Measurements from ENCODE around the gene ATP5PF. TPM values are rescaled to one million over a fixed set of nuclear protein-coding genes. Genes with fewer than 3 reads are reported as not detected.

Gene ATP5PF
- total RNA-seq, 4 donors from 2014 or later, result 41.2 to 113 (median 51.7) TPM

DNA sequence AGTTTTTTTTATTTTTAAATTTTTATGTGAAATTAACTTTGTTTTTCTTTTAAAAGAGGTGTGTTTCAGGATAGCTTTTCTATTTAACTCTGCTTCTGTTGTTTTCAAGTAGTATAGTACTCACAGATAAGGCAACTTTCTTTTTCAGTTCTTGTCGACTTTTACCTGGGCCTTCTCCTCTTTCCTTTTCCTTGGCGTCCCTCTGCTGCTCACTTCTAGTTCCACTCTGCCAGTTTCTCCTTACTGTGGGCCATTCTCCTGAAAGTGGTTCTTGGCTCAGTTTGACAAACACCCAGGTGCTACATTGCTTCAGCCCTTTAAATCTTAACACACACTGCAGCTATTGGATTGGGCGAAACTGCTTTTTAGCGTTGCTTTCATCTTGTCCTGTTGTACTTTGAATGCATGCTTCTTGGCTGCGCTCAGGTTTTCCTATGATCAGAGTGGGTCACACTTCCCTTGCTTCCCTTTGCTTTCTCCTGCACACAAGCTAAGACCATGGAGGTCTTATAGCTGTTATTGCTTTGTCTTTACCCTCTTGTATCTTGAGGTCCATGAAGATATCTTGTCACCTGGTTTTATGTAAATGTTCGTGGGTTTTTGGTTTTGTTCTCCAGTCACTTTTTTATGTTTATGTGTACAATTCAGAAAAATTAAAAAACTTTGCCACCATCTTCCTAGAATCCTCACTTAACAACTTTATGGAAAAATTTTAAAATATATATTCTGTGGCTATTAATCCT, 21.7 kb upstream of the ATP5PF start:
- Histone ChIP-seq H3K27ac (peak overlapping the region in 1 of 4 donors; percentile 21), H3K36me3 (peaks cover 0 to 75% (median 15%) of the 10 kb centered on the region in 3 donors), H3K4me3 (no peak overlapping the region), H3K27me3 (no peaks in the 10 kb centered on the region), H3K9me3 (no peaks in the 10 kb centered on the region), H3K4me1 (peaks cover 0 to 7% (median 0%) of the 10 kb centered on the region in 4 donors)
- 75 to 89% methylated on average over 6 of the region's 6 CpGs for WGBS, 2 donors
- TF ChIP-seq CTCF (IDR thresholded peaks at IDR 0.05) (no peak), EP300 (IDR thresholded peaks at IDR 0.05) (no peak), POLR2A (IDR thresholded peaks at IDR 0.05) (no peak)
- DNase-seq (ENCODE audit: low spot score in 2 of 2), result no peak

GRCh38 chr21:25752416-25752815, 17.7 kb upstream of the ATP5PF start:
- no peak overlapping the region for H3K4me3 ChIP-seq
- no peak for DNase-seq (ENCODE audit: low spot score in 2 of 2)
- H3K36me3 ChIP-seq, result peaks cover 0 to 66% (median 3%) of the 10 kb centered on the region in 3 donors
- H3K9me3 ChIP-seq, result no peaks in the 10 kb centered on the region
- H3K4me1 ChIP-seq, result peaks cover 0 to 4% (median 0%) of the 10 kb centered on the region in 4 donors
- no peaks in the 10 kb centered on the region for H3K27me3 ChIP-seq
- TF ChIP-seq EP300 (IDR thresholded peaks at IDR 0.05), result no peak
- TF ChIP-seq POLR2A (IDR thresholded peaks at IDR 0.05), result no peak
- no peak for TF ChIP-seq CTCF (IDR thresholded peaks at IDR 0.05)
- 94 to 100% methylated on average over 1 of the region's 1 CpG for WGBS, 2 donors
- no peak overlapping the region for H3K27ac ChIP-seq

GRCh38 chr21:25750085-25750484, 15.4 kb upstream of the ATP5PF start:
- Histone ChIP-seq H3K27me3 (no peaks in the 10 kb centered on the region), H3K27ac (no peak overlapping the region), H3K4me3 (no peak overlapping the region), H3K4me1 (no peaks in the 10 kb centered on the region), H3K9me3 (no peaks in the 10 kb centered on the region), H3K36me3 (peaks cover 0 to 73% (median 3%) of the 10 kb centered on the region in 3 donors)
- TF ChIP-seq POLR2A (IDR thresholded peaks at IDR 0.05) (no peak), EP300 (IDR thresholded peaks at IDR 0.05) (no peak), CTCF (IDR thresholded peaks at IDR 0.05) (no peak)
- no peak for DNase-seq (ENCODE audit: low spot score in 2 of 2)
- 77 to 82% methylated on average over 6 of the region's 6 CpGs for WGBS, 2 donors

DNA sequence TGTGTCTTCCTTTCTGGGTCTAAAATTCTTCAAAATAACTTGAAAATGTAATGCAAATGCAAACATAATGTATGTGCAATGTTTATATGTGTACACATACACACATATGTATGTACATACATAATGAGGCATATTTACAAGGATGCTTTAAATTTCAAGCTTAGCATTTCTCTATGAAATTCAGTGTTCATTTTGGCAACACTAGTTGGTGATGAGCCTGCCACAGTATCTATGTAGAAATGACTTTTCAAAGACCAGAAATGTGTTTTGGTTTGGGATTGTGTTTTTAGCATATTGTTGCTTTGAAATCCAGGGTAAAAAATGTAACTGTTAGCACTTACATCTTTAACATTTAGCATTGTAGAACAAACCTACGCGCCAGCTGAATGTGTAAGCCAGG, 10.2 kb upstream of the ATP5PF start:
- peaks cover 0 to 3% (median 0%) of the 10 kb centered on the region in 4 donors for H3K4me1 ChIP-seq
- 96 to 99% methylated on average over 2 of the region's 2 CpGs for WGBS, 2 donors
- no peaks in the 10 kb centered on the region for H3K9me3 ChIP-seq
- TF ChIP-seq EP300 (IDR thresholded peaks at IDR 0.05), result no peak
- no peak for TF ChIP-seq POLR2A (IDR thresholded peaks at IDR 0.05)
- no peak for TF ChIP-seq CTCF (IDR thresholded peaks at IDR 0.05)
- no peak overlapping the region for H3K4me3 ChIP-seq
- no peak overlapping the region for H3K27ac ChIP-seq
- H3K36me3 ChIP-seq, result peaks cover 0 to 45% (median 0%) of the 10 kb centered on the region in 3 donors
- no peaks in the 10 kb centered on the region for H3K27me3 ChIP-seq
- DNase-seq (ENCODE audit: low spot score in 2 of 2), result no peak

DNA sequence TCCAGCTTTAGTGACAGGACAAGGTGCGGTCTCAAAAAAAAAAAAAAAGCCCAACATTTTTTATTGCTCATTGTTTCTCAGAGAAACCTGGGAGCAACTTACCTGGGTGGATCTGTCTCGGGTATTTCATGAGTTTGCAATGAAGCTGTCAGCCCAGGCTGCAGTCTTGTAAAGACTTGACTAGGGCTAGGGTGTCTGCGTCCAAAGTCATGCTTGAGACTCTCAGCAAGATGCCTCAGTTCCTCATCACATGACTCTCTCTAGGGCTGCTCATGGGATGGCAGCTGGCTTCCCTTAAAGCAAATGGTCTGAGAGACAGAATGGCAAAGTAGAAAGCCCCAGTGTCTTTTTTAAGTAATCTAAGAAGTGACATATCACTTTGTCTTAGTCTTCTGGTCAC, 8.2 kb upstream of the ATP5PF start:
- no peak for DNase-seq (ENCODE audit: low spot score in 2 of 2)
- H3K4me1 ChIP-seq, result peaks cover 0 to 16% (median 0%) of the 10 kb centered on the region in 4 donors
- H3K9me3 ChIP-seq, result no peaks in the 10 kb centered on the region
- no peak overlapping the region for H3K4me3 ChIP-seq
- TF ChIP-seq POLR2A (IDR thresholded peaks at IDR 0.05), result no peak
- TF ChIP-seq EP300 (IDR thresholded peaks at IDR 0.05), result no peak
- no peak for TF ChIP-seq CTCF (IDR thresholded peaks at IDR 0.05)
- no peak overlapping the region for H3K27ac ChIP-seq
- peaks cover 0 to 28% (median 0%) of the 10 kb centered on the region in 3 donors for H3K36me3 ChIP-seq
- H3K27me3 ChIP-seq, result no peaks in the 10 kb centered on the region
- 88 to 96% methylated on average over 3 of the region's 3 CpGs for WGBS, 2 donors
